Nephron progenitor cell (in vitro differentiated cells): ENCODE data around the gene ITLN1.

Experiments
- DNase-seq: peaks from one replicate; pipeline ENCODE4 v3.0.0; 2021
- H3K27ac Mint-ChIP-seq: 2 replicates; pipeline ENCODE4 v1.8.0; 2021; ENCODE audit warnings: mild to moderate bottlenecking, moderate library complexity, mixed read lengths
- H3K27me3 Mint-ChIP-seq: 2 replicates; pipeline ENCODE4 v1.8.0; 2021; ENCODE audit warnings: mild to moderate bottlenecking, low read depth, mixed read lengths; ENCODE audit not compliant: poor library complexity
- H3K36me3 Mint-ChIP-seq: 2 replicates; pipeline ENCODE4 v1.8.0; 2021; ENCODE audit warnings: low read depth, mixed read lengths
- H3K4me1 Mint-ChIP-seq: 2 replicates; pipeline ENCODE4 v1.8.0; 2021; ENCODE audit warnings: mixed read lengths
- H3K4me3 Mint-ChIP-seq: 2 replicates; pipeline ENCODE4 v1.8.0; 2021; ENCODE audit warnings: mild to moderate bottlenecking, moderate library complexity, mixed read lengths
- H3K9me3 Mint-ChIP-seq: 2 replicates; pipeline ENCODE4 v1.8.0; 2021; ENCODE audit warnings: mild to moderate bottlenecking, moderate library complexity, mixed read lengths
- CTCF ChIP-seq: fragments of 200-600 bp; sonication (generic); IDR thresholded peaks from 2 replicates; pipeline ENCODE4 v1.5.0; 2021; ENCODE audit warnings: antibody characterized with exemption

The ITLN1 gene

GRCh38 chr1:160853754-160854153, 31.2 kb downstream of the ITLN1 start:
- no peak overlapping the region for H3K27ac Mint-ChIP-seq
- TF ChIP-seq CTCF = no peak
- no peak for DNase-seq
- H3K4me1 Mint-ChIP-seq = no peaks in the 10 kb centered on the region
- peaks cover 9% of the 10 kb centered on the region for H3K27me3 Mint-ChIP-seq
- H3K36me3 Mint-ChIP-seq = no peaks in the 10 kb centered on the region
- H3K4me3 Mint-ChIP-seq = no peak overlapping the region
- H3K9me3 Mint-ChIP-seq = no peaks in the 10 kb centered on the region

GRCh38 chr1:160853014-160853413, 32.0 kb downstream of the ITLN1 start:
- Mint-ChIP-seq H3K4me3 (no peak overlapping the region), H3K27me3 (peaks cover 10% of the 10 kb centered on the region), H3K27ac (no peak overlapping the region), H3K9me3 (no peaks in the 10 kb centered on the region), H3K4me1 (no peaks in the 10 kb centered on the region), H3K36me3 (no peaks in the 10 kb centered on the region)
- no peak for DNase-seq
- TF ChIP-seq CTCF = no peak

- peaks cover 10% of the 10 kb centered on the region for H3K27me3 Mint-ChIP-seq
- H3K4me1 Mint-ChIP-seq = no peaks in the 10 kb centered on the region
- no peaks in the 10 kb centered on the region for H3K9me3 Mint-ChIP-seq
- no peaks in the 10 kb centered on the region for H3K36me3 Mint-ChIP-seq
- TF ChIP-seq CTCF = no peak
- DNase-seq = no peak
- no peak overlapping the region for H3K27ac Mint-ChIP-seq
- H3K4me3 Mint-ChIP-seq = no peak overlapping the region
Observed at GRCh38 chr1:160850993-160851392, 34.0 kb downstream of the ITLN1 start.

GRCh38 chr1:160850541-160850940, 34.4 kb downstream of the ITLN1 start:
- no peak for DNase-seq
- Mint-ChIP-seq H3K27ac (no peak overlapping the region), H3K9me3 (no peaks in the 10 kb centered on the region), H3K27me3 (peaks cover 10% of the 10 kb centered on the region), H3K36me3 (no peaks in the 10 kb centered on the region), H3K4me1 (no peaks in the 10 kb centered on the region), H3K4me3 (no peak overlapping the region)
- no peak for TF ChIP-seq CTCF

- H3K27ac Mint-ChIP-seq = no peak overlapping the region
- H3K36me3 Mint-ChIP-seq = no peaks in the 10 kb centered on the region
- H3K9me3 Mint-ChIP-seq = no peaks in the 10 kb centered on the region
- no peaks in the 10 kb centered on the region for H3K4me1 Mint-ChIP-seq
- peaks cover 16% of the 10 kb centered on the region for H3K27me3 Mint-ChIP-seq
- no peak for TF ChIP-seq CTCF
- no peak for DNase-seq
- H3K4me3 Mint-ChIP-seq = no peak overlapping the region
Observed at GRCh38 chr1:160846281-160846680, 38.7 kb downstream of the ITLN1 start.

GRCh38 chr1:160844447-160845232, 40.3 kb downstream of the ITLN1 start:
- Mint-ChIP-seq H3K9me3 (no peaks in the 10 kb centered on the region), H3K27me3 (peaks cover 20% of the 10 kb centered on the region), H3K4me3 (no peak overlapping the region), H3K36me3 (no peaks in the 10 kb centered on the region), H3K4me1 (no peaks in the 10 kb centered on the region), H3K27ac (no peak overlapping the region)
- no peak for DNase-seq
- no peak for TF ChIP-seq CTCF
